CD4-positive, alpha-beta T cell treated with Interleukin-6 at 100 ng/mL for 8 hours (primary cell): ENCODE data around the gene PLEKHG3.
"Not testable (repeated sequence)": the region's sequence is repeated elsewhere in the genome, so short reads cannot be mapped to it uniquely, and the experiment has no call there.

Experiments used
- DNase-seq: peaks from one replicate; pipeline ENCODE4 v3.0.0-alpha.2; 2020; ENCODE audit warnings: mixed read lengths, low spot score

Gene PLEKHG3

DNA sequence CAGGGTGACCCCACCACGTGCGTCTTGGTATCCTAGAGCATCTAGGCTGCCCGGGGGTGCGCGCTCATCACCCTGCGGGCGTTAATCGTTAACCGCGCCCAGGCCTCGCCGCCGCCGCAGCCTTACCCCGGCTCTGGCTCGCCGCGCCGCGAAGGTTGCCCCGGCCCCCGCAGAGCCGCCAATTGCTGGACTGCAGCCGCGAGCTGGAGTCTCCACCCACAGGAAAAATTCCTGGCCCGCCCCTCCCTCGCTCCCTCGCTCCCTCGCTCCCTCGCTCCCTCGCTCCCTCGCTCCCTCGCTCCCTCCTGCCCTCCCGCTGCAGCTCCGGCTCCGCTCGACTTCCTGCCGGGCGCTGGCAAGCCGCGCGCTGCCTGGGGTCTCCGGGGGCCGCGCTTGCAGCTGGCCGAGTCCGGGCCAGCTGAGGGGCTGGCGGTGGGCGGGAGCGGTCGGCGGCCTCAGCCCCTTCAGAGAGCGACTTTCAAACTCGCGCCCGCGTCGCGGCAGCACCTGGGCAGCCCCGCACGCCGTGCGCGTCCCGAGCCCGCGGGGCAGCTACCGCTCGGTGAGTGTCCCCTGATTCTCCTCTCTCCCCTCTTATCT lies at the start of gene PLEKHG3:
TSS of gene PLEKHG3 (plus strand) at position 282 of the 600 bp plus-strand sequence. CDS start 23,208 bp downstream, outside the sequence.
- no peak for DNase-seq

DNA sequence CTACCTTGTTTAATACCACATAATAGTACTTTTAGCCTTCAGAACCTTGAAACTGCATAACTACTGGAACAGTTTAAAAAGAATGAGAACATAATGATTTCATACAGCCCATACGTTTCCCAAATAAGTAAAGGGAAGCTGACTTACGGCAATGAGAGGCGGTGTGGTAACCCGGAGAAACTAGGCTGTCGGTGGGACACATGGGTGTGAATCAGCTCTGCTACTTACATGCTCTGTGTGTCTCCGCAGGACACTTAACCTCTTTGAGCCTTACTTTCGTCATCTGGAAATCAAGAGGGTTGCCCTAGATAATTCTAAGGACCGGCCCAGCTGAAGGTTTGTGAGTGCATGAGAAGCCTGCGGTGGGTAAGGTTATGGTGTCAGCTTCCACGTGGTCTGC lies 49.3 kb upstream of the PLEKHG3 start:
- DNase-seq: no peak

DNA sequence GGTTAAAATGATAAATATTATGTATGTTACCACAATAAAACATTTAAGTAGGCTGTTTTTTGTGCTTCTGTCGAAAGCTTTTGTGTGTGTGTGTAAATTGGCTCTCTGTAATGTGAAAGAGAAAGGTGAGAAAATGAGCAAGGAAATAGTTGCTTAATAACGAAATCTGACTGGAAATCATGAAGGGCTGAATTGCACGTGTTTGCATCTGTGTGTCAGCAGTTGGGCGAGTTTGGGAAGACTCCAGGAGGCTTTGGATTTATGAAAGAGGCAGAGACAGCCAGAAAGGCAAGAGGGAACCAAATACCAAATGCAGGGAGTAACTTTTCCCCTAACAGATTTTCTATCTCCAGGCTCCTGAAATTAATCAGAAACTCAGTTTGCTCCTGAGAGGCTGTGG lies 47.2 kb upstream of the PLEKHG3 start:
- no peak for DNase-seq

DNA sequence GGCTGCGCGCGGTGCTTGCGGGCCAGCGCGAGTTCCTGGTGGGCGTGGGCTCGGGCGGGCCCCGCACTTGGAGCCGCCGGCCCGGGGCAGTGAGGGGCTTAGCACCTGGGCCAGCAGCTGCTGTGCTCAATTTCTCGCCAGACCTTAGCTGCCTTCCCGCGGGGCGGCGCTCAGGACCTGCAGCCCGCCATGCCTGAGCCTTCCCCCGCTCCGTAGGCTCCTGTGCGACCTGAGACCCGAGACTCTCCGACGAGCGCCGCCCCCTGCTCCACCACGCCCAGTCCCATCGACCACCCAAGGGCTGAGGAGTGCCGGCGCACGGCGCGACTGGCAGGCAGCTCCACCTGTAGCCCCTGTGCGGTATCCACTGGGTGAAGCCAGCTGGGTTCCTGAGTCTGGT lies 46.0 kb upstream of the PLEKHG3 start:
- DNase-seq: no peak

DNA sequence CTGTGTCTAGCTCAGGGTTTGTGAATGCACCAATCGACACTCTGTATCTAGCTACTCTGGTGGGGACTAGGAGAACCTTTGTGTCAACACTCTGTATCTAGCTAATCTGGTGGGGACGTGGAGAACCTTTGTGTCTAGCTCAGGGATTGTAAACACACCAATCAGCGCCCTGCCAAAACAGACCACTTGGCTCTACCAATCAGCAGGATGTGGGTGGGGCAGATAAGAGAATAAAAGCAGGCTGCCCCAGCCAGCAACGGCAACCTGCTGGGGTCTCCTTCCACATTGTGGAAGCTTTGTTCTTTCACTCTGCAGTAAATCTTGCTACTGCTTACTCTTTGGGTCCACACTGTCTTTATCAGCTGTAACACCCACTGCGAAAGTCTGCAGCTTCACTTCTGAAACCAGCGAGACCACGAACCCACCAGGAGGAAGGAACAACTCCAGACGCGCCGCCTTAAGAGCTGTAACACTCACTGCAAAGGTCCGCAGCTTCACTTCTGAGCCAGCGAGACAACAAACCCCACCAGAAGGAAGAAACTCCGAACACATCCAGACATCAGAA lies 45.4 kb upstream of the PLEKHG3 start:
- DNase-seq: not testable (repeated sequence)

DNA sequence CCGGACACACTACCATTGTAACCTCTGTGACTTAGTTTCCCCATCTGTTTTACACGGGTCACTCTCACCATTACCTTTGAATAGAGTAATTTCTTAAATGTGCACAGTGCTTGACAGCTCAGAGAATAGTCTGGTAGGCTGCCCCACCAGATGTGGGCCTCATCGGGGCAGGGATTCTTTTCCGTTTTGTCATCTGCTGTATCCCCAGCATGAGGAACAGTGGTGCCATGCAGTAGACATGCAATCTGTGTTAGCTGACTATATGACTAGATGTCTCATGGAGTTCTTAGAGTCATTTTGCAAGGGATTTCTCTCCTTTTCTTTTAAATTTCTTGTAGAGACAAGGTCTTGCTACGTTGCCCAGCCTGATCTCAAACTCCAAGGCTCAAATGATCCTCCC lies 44.9 kb upstream of the PLEKHG3 start:
- DNase-seq: no peak

DNA sequence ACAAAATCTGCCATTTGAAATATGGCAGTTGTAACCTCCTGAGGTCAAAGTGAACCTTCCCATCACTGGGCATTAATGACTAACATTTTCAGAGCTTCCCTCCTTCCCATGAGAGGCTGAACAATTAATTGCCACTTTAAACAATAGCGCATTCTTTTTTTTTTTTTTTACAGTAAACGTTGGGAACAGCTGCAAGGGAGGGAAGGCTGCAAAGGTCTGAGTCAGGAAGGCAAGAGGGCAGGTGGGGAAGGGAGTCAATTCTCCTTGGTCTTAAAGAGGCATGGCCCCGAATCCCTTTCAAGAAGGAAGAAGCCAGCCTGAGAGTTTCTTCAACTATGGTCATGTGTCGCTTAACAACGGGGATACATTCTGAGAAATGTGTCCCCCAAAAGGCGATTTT lies 41.0 kb upstream of the PLEKHG3 start:
- DNase-seq: no peak

DNA sequence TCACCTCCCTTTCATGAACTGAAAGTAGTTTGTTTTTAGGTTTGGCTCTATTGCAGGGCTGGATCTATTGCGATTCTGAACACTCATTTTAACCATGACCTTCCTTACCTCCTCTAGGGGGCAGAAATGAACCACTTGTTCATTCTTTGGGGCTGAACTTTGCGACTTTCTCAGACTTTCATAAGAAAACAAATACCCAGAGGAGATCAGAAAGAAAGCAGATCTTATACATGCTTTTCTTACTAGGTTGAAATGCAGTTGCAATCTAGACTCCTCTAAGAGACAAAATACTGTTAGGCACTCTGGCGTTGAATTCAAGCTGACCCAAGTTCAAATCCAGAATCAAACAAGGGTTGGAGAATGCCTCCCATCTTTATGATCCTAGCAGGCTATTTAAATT lies 32.6 kb upstream of the PLEKHG3 start:
- DNase-seq: peak; percentile 66

DNA sequence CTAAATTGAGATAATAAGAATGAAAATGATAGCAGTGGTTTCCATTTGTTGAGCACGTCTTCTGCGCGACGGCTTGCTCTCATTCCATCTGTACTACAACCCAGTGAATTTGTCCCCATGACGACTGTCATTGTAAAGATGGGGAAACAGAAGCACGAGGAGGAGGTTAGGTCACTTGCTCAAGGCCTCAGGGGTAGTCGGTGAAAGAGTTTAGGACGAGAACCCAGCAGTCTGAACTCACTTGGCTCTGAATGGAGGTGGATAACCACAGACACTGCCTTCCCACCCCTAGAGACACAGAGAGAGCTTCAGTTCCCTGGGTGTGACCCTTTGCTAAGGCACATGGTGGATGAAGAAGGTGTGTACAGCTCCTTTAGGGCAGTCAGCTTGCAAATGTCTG lies 30.9 kb upstream of the PLEKHG3 start:
- no peak for DNase-seq

DNA sequence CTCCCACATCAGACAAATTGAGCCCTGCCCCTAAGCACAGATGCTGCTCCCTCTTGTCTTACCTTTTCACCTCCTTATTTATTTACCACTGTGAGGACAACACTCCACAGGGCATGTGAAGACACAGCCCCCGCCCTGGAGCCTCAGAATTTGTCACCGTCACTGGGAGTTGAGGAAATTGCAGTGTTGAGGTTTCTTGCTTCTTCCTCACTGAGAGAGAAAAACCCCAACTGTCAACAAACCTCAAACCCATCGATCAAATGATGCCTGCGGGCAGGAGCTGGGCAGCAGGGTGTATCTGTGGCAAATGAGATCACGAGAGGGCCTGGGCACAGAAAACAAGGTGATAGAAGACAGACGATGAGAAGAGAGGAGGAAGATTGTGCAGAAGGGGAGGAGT lies 30.5 kb upstream of the PLEKHG3 start:
- DNase-seq: peak; percentile 65

DNA sequence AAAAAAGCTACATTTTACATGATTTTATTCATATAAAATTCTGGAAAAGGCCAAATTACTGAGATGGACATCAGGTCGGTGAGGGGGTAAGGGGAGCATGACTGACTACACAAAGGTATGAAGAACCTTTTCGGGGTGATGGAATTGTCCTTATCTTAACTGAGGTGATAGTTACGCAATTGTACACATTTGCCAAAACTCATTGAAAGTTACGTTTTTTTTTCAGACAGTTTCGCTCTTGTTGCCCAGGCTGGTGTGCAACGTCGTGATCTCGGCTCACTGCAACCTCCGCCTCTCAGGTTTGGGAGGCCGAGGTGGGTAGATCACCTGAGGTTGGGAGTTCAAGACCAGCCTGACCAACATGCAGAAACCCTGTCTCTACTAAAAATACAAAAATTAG lies 29.4 kb upstream of the PLEKHG3 start:
- DNase-seq: no peak

DNA sequence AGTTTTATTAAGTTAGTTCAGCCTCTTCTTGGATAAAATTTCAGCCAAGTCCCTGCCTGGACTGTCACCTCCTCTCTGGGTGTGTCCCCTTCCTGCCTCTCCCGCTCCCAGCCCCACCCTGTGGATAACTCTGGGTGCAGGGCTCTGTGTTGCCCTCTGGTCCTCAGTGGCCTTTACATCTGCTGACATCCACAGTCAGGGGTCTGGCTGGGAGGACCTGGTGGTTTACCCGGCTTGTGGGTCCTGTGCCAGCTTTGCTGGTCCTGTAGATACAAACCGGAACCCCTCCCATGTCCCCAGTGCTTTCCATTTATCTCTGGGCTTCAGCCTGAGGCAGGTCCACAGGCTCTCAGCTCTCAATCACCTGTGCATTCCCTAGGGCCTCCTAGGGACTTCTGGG lies 28.9 kb upstream of the PLEKHG3 start:
- DNase-seq: no peak

DNA sequence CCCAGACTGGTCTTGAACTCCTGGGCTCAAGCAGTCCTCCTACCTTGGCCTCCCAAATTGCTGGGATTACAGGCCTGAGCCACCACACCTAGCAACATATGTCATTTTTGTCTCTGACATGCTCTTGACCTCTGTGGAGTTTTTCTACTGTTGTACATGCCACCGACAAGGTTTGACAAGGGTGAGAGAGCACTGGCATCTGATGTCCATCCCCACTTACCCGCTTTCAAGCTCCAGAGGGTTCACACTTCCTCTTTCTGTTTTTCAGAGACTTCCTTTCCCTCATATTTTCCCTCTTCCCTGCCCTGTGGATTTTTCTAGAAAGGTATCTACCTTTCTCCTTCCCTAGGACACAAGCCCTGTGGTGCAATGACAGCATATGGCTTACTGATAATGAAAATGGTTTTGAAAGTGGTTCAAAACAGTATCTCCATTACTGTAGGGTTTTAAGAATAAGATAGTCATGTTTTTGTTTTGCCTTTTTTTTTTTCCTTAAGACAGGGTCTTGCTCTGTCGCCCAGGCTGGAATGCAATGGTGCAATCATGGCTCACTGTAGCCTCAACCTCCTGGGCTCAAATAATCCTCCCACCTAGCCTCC lies 27.7 kb upstream of the PLEKHG3 start:
- no peak for DNase-seq

DNA sequence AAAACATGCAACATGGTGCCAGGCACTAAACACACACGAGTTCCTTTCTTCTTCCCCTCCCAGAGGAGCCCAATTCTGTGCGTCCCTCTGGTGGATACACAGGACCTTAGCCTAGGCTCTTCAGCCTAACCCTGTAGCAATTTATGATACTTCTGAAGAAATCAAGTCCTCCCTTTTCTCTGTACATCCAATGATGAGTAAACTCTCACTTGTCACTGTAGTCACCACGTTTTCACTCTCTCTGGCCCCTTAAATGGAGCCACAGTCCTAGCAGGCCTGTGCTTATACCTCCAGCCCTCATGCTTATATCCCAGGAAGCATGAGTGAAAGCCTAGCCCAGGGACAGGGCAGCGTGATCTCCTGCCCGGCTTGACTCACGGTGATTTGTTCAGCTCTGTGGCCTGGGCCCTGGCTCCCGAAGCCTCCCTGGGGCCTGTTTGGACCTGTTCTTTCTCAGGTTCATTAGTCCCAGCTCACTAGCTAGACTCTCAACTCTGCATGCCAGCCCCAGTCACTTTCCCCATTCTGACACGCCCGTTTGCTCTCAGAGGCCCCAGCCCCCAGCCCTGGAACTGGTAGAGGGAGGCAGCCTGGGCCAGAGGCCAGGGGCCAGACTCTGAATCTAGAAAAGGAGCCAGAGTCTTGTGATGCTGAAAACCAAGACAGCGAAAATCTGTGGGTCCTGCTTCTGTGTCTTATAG lies 24.1 kb upstream of the PLEKHG3 start:
- DNase-seq: no peak

DNA sequence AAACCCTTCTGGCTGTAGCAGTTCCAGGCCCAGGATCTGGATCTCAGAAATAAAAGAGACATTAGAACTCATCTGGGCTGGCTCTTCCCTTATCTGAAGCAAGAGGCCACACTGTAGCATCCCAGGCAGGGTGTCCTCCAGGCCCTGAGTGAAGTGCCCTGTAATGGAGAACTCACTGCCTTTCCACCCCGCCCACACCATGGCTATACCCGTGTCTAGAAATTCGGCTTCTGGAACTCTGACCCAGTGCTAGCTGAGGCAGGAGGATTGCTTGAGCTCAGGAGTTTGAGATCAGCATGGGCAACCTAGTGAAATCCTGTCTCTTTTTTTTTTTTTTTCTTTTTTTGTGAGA lies 23.5 kb upstream of the PLEKHG3 start:
- no peak for DNase-seq

DNA sequence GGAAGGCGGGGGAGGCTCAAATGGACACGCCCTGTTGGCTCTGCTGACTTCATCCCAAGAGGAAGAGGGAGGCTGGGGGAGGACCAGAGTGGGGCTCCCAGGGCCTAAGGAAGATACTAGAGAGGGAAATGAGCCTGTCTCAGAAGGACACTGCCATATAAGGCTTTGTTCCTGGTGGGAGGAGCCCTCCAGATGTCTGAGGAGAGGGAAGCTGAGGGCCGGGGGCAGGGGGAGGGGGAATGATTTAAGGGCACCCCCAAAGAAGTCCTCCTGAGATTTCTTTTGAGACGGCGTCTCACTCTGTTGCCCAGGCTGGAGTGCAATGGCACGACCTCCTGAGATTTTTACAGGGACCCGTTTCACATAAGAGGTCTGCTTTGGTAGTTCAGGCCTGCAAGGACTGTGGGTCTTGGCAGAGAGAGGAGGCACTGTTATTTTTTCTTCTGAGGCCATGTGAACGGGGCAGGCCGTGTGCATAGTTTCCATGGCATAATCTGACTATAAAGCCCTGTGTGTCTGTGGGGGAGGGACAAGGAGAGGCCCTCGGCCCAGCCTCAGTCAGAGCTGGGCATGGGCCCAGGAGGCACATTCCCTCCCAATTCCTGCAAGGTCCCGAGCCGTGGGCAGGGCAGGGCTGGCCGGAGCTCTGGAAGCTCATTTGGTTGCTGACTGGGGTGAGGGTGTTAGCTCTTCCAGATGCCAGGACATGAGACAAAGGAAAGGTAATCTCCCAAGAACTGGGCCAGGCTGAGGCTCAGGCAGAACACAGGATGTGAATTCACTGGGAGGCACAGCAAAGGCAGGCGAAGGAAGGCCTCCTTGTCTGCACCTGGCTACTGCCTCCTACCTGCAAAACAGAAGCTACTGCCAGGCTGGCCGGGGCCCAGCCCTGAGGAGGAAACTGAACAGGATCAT lies 22.2 kb upstream of the PLEKHG3 start:
- no peak for DNase-seq

DNA sequence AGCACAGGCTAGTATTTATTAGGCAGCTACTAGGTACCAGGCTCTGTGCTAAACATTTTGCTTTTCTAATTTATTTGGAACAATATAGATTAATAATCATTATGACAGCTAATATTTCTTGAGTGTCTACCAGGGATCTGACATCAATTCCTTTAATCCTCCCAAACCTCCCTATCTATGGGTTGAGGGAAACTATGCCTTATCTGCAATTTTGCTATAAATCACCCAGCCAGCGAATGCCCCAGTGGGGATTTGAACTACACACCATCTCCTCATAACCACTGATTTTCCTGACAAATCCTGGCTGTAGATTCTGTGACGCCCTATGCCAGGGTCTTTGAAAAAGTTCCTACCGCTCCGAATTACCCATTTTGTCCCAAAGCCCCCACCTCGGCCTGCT lies 21.4 kb upstream of the PLEKHG3 start:
- DNase-seq: no peak

DNA sequence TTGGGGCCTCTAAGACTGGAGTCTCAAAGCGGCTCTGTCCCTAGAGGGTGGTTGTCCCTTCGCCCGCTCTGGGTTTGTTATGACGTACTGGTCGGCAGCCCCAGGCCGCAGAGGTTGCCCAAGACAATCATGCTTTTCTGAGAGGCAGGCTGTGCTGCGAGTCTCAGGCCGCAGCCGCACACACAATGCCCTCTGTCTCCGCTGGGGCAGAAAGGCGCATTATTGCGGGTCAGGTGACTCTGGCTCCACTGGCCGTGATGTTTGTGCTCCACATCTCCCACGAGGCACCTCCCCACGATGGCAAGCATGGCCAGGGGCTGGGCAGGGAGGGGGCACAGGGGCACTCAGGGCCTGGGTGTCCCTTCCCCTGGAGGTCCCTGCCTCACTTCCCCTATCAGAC lies 21.0 kb upstream of the PLEKHG3 start:
- DNase-seq: no peak

DNA sequence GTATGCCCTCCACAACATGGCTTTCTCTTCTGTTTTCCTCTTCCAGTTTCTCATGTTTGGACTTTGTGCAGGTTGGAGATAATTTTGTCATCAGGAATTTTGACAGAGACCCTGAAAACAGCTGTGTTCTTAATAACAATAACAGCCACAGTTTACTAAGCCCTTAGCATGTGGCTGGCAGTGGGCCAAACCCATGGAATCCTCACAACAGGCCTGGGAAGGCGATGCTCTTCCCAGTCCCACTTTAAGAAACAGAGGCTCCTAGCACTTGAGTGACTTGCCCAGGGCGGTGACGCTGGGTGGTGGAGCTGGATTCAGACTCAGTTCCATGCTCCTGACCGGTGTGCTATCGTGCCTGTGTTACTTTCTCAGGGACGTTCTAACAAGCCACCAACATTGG lies 20.1 kb upstream of the PLEKHG3 start:
- no peak for DNase-seq

DNA sequence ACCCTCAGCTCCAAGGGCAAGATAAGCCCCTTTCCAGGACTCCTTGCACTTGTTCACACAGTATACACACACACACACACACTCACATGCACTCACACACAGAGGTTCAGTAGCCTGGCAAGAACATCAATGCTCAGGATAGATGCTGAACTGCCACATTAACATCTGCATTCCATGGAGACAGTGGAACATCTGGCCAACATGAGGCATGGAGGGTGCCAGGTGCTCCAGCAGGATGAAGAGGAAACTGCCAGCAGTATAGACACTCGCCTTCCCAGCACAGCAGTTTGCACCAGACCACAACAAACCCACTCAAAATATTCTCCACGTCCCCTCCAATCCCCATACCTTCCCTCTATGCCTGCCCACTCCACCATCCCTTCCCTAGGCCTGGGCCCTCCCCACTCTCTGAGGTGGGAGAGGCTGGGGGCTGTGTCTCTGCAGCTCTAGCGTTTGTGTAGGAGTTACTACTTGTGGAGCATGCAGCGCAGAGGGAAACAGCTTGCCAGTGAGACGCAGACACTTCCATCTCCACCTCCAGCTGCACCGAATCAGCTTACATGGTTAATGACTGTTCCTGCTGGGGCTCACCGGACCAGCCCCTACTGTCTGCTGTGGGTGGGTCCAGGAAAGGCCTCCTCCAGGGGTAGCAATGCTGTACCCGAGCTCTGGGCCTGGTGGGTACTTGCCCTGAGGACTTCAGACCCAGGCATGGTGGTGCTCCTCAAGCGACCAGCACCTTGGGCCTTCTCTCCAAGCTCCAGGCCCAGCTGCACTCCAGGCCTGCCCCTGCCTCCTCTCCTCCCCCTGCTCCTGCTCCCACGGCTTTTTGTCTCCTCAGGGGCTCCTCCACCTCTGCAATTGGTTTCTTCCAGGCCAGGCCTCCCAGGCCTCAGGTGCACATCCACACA lies 18.6 kb upstream of the PLEKHG3 start:
- no peak for DNase-seq

DNA sequence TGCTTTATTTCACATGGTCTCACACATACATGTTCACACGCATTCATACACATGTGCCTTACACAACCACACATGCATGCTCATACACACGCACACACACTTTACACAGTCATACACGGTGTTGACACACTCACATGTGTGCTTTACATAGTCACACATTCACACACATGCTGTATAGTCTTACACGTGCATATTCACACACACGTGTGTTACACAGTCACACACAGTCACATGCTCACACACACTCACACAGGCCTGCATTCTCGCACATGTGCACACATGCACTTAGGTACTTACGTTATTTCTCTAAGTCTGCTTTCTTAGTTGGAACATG lies 18.0 kb upstream of the PLEKHG3 start:
- DNase-seq: no peak
